H1 (cell line): ENCODE results near the gene TNFRSF13B.

Source experiments
- CTCF ChIP-seq, 3 experiments: IDR thresholded peaks; 1 replicate in 2 of 3; 2 replicates in 1 of 3; pipeline versions ENCODE4 v1.5.1 to v1.6.1; 2011; ENCODE audit warnings: low read length in 3 of 3, mild to moderate bottlenecking in 3 of 3, inconsistent platforms in 2 of 3, low read depth in 1 of 3, moderate library complexity in 1 of 3; ENCODE audit not compliant: insufficient read depth in 1 of 3; ENCODE audit errors: control extremely low read depth in 1 of 3
- EZH2 ChIP-seq: fragments of 200-600 bp; sonication (generic); IDR thresholded peaks from 2 replicates; pipeline ENCODE4 v1.7.1; 2012; ENCODE audit warnings: low read depth, mild to moderate bottlenecking, moderate library complexity, low read length, inconsistent platforms; ENCODE audit not compliant: severe bottlenecking
- NRF1 ChIP-seq: IDR thresholded peaks from 2 replicates; pipeline ENCODE4 v1.6.1; 2011; ENCODE audit warnings: mild to moderate bottlenecking, low read depth, low read length, improper control_type of control experiment
- POLR2AphosphoS5 ChIP-seq: IDR thresholded peaks from 2 replicates; pipeline ENCODE4 v1.6.1; 2011; ENCODE audit warnings: low read depth, low read length
- POU5F1 ChIP-seq: IDR thresholded peaks from 2 replicates; pipeline ENCODE4 v1.6.1; 2011; ENCODE audit warnings: low read depth, mild to moderate bottlenecking, low read length, moderate library complexity
- RAD21 ChIP-seq, 2 experiments: IDR thresholded peaks in 1 of 2; conservative IDR thresholded peaks in 1 of 2; 2 replicates each; pipeline ENCODE4 v1.6.1; 2011; ENCODE audit warnings: low read depth in 2 of 2, low read length in 2 of 2, improper control_type of control experiment in 1 of 2, inconsistent platforms in 1 of 2, mild to moderate bottlenecking in 1 of 2, moderate library complexity in 1 of 2
- RBBP5 ChIP-seq: IDR thresholded peaks from 2 replicates; pipeline ENCODE4 v1.7.1; 2012; ENCODE audit warnings: low read depth, mild to moderate bottlenecking, inconsistent platforms, low read length, moderate library complexity, borderline replicate concordance
- SP1 ChIP-seq: IDR thresholded peaks from 2 replicates; pipeline ENCODE4 v1.6.1; 2011; ENCODE audit warnings: low read depth, low read length
- TBP ChIP-seq: IDR thresholded peaks from 2 replicates; pipeline ENCODE4 v1.6.1; 2011; ENCODE audit warnings: low read depth, low read length, improper control_type of control experiment
- TCF12 ChIP-seq: IDR thresholded peaks from 2 replicates; pipeline ENCODE4 v1.6.1; 2011; ENCODE audit warnings: low read depth, mild to moderate bottlenecking, low read length

DNA sequence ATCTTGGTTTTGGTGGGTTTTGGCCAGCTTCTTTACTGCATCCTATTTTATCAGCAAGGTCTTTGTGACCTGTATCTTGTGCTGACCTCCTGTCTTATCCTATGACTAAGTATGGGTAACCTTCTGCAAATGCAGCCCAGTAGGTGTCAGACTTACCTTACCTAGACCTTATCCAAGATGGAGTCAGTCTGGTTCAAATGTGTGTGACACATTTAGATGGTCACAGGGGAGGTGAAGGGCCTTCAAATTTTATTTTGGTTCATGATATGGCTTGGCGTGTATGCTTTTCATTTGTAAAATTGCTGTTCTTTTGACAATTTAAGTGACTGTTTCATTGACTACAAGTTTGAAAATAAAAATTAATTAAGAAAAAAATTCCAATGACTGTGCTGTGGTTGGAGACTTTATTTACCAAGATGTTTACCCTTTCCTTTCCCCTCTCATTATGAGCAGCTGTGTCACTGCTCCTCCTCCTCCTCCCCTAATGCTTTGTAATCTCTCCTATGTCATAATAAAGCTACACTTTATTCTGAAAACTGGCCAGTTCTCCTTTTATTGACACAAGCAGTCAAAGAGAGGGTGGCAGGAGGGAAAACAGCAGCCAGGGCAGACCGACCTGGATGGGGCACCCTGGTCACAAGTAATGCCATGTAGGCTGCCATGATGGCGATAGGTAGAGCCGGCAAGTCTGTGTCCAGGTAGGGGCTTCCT, 49.4 kb downstream of the TNFRSF13B start:
- TF ChIP-seq RBBP5: no peak
- TF ChIP-seq SP1: no peak
- peak in 1 of 3 experiments; percentile 3; a peak in 1 of 4 replicates for TF ChIP-seq CTCF (IDR thresholded peaks at IDR 0.05; ENCODE audit: control extremely low read depth in 1 of 3, insufficient read depth in 1 of 3, low read depth in 1 of 3, low read length in 3 of 3)
- TF ChIP-seq NRF1: no peak
- TF ChIP-seq POLR2AphosphoS5: no peak
- TF ChIP-seq RAD21 (IDR thresholded peaks at IDR 0.05 in 1 of 2, conservative IDR thresholded peaks at IDR 0.05 in 1 of 2; ENCODE audit: low read depth in 2 of 2, low read length in 2 of 2): peak; percentile 39 to 40
- TF ChIP-seq POU5F1: no peak
- TF ChIP-seq EZH2: no peak
- TF ChIP-seq TBP: no peak
- TF ChIP-seq TCF12: no peak
